ENCODE measurements around the gene ESPNL.

DNA sequence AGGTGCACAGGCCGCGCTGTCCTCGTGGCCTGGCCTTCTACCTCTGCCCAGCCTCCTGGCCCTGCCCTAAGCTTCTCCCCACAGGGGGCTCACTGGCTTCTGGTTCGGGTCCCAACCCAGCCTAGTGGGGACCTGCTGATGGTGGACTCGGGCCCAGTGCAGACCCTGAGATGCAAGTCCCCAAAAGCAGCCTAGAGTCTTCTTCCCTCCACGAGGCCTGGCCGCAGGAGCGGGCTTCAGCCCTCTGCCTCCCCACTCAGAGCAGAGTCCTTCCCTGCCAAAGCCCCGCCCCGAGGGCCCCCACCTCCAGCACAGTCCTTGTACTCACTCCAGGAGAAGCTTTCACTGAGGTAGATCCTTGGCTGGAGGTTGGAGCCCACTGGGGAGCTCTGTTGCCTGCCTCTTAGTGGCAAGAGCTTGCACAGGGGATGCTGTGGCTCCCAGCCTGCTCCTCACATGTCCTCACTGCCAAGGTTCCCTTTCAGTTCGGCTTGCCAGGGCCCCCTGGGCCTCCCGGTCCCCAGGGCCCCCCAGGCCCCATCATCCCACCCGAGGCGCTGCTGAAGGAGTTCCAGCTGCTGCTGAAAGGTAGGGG, 62.2 kb downstream of the ESPNL start:
- no peak for TF ChIP-seq FOXK2 (conservative IDR thresholded peaks at IDR 0.05 in 1 of 2, IDR thresholded peaks at IDR 0.05 in 1 of 2; ENCODE audit: low read depth in 2 of 2)
- TF ChIP-seq RAD21 (CRISPR knock-in tag; conservative IDR thresholded peaks at IDR 0.05 in 1 of 2, IDR thresholded peaks at IDR 0.05 in 1 of 2), result no peak
